ENCODE data around the gene MYADML2.

The MYADML2 gene

DNA sequence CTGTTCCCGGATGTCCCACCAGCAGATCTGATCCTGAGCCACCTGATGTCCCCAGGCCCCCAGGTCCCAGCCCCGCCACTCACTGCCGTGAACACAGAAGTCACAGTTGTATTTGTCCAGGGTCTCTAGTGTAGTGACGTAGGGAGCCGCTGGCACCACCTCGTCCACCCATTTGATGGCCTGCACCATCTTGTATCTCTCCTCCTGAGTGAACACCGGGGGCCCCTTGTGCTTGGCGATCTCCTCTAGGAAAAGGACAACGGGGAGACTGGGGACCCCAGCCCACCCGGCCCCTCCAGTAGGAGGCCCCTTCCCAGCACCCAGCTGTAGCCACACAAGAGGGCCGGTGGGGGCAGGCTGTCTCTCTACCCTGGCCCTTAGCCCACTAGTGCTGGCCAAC, 38.2 kb downstream of the MYADML2 start:
- DNase-seq: no peak

DNA sequence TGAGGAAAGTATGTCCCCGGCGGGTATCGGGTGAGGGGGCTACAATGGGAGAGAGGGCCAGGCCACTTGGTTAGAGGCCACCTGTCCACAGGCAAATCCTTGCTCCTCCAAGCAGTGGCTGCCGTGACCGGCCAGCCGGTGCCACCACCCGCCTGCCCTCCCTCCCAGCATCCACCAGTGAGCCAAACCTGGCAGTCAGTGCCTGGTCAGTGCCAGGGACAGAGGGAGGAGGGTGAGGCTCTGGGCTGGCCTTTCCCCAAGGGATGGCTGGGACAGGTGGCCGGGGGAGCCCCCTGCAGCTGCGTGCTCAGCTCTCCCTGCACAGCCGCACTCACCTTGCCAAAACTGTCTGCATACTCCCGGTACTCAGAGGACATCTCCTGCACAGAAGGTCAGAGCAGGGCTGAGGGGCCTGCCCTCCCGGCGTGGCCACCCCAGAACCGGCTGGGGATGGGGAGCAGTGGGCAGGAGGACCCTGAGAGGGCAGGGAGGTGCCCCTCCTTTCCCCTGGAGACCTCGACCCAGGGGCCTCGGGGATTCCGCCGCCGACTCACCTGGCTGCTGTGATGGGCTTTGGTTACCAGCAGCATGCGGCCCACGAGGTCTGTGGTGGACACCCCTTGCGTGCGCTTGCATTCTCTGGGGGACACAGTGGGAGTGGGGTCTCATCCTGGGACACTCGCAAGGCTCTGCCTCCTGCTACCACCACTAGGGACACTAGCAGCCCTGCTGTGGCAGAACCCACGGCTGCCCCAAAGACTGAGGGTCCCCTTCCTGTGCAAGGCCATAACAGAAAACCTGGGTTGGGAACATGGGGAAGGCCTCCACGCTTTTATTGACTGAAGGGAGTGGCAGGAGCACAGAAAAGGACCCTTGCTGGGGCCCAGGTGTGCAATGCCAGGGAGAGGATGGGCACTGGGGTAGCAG, 39.6 kb downstream of the MYADML2 start:
- no peak for DNase-seq

DNA sequence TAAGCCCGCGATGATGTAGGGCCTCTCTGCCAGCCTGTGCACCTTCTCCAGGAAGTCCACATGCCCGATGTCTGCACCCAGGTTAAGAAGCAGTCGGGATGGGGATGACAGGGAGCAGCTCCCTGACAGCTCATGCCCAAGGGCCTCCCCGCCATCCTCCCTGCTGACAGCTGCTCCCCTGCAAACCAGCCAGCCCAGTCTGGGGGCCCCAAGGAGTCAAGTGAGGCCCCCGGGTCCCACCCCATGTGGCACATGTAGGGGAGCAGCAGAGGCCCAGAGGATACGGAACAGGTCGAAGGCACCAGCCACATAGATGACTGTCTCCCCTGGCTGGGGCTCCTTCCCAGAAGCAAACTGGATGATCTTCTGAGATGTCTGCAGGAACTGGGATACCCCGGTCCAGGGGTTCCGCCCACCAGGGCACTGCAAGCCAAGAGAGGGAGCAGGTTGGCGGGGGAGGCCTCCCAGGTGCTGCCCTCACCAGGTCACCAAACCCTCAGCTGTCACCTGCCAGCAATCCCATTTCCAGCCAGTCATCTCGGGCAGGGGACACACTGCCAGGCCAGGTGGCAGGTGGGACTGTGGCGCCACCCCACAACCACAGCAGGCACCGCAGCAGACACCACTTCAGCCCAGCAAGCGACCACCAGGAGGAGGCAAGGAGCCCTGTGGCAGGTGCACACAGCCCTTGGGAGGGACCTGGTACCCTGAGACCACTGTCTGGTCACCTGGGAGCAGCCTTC, 40.4 kb downstream of the MYADML2 start:
- no peak for DNase-seq

DNA sequence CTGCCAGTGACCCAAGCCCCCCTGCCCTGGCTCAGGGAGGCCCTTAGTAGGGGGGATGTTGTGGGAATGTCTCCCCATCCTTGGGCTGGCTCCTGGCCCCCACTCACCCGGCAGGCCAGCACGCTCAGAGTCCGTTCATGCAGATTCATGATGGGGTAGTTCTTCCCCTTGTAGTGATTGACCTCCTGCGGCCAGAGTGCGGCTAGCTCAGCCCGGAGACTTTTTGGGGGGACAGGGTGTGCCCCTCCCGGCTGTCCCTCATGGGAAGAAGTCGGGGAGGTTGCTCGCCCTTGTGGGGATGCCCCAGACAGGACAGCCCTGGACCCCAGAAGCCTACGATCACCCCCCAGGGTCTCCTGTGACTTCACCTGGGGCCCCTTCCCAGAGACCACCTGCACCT, 41.0 kb downstream of the MYADML2 start:
- DNase-seq: no peak

DNA sequence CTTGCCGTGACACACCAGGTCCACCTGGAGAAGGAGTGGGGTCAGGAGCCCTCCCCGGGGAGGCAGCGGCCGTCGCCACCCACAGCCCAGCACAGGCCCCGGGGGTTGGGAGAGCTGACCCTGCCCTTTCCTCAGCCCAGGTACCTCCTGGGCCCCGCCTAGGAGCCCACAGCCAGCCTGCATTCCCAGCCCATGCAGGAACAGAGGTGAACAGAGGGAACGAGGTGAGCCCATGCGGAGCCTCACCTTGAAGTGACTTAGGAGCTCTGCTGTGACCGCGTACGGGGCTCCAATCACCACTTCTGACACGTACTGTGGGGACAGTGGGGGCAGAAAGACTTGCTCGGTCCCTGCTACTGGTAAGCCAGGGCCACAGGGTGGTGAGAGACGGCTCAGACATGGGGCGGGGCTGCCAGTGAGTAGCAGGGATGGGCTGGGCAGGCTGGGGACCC, 41.6 kb downstream of the MYADML2 start:
- DNase-seq: no peak

DNA sequence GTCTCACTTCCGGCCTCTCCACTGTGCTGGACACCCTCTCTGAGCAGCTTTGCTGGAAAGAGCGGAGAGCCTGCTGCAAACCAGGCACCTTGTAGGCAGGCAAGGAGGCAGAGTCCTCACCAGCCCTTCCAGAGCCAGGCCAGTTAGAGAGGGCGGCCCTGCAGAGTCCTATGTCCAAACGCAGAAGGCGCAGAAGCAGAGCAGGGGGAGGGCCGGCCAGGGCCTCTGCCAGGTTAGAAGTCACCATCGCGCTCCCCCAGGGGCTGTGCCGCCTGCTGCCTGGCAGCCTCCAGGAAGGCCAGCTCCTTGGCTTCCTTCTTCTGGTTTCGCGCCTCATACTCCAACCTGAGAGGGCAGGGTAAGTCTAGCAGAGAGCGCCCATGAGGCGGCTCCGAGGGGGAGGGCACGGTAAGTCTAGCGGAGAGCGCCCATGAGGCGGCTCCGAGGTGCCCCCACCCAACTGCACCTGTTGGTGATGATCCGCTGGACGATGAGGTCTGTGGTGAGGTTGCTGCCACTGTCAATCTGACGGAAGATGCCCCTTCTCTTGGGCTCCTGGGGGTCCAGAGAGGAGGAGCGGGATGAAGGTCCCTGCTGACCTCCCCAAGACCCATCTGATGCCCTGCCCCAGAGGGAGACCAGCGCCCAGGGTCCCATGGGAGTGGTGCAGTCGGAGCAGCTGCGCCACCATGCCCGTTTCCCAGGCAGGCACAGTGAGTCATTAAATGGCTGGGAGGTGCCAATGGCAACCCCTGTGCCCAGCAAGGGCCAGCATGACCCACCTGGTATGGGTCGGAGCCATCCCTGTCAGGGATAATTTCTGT, 42.2 kb downstream of the MYADML2 start:
- no peak for DNase-seq

DNA sequence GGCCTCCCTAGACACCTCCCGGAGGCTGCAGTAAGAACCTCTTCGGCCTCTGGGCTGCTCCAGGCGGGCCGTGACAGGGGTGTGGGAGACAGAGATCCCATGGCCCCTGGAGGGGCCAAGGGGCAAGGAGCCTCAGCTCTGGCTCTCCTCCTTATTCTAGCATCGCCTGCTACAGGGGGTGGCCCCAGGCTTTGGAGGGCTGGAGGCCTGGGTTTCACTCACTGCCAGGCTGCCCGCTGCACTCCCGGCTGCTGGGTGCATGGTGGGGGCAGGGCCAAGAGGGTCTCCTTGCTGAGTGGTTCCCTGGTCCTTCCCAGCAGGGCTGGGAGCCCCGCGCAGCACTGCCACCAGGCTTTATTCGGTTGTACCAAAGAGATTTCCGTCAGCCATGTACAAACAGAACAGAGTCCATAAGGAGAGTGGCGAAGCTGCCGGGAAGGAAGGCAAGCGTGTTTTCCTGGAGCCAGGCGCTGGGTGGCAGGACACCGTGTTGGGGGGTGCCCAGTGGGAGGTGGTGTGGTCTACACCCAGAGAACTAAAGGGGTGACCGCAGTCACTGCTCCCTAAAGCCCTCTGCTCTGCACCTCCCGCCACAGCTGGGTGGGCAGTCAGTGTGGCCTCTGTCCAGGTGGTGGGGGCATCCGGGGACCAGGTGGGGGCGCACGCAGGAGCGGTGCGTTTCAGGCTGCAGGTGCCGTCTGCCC, 43.0 kb downstream of the MYADML2 start:
- no peak for DNase-seq

DNA sequence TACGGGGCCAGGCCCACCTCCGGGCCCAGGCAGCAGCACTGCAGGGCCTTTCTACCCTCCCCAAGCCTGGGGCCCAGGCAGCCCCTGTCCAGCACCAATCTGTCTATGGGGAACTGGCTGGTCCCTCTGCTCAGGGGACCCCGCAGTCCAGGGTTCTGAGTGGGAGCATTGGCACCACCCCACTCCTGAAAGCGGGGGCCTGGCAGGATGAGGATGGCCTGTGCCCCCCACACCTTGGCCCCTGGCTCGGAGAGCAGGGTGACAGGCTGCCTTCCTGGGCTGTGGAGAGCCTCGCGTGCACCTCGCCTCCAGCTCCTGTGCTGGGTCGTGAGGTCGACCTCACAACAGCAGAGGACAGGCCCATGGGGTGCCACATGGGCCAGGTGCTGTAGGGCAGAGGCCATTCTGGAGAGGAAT, 43.6 kb downstream of the MYADML2 start:
- DNase-seq: no peak

DNA sequence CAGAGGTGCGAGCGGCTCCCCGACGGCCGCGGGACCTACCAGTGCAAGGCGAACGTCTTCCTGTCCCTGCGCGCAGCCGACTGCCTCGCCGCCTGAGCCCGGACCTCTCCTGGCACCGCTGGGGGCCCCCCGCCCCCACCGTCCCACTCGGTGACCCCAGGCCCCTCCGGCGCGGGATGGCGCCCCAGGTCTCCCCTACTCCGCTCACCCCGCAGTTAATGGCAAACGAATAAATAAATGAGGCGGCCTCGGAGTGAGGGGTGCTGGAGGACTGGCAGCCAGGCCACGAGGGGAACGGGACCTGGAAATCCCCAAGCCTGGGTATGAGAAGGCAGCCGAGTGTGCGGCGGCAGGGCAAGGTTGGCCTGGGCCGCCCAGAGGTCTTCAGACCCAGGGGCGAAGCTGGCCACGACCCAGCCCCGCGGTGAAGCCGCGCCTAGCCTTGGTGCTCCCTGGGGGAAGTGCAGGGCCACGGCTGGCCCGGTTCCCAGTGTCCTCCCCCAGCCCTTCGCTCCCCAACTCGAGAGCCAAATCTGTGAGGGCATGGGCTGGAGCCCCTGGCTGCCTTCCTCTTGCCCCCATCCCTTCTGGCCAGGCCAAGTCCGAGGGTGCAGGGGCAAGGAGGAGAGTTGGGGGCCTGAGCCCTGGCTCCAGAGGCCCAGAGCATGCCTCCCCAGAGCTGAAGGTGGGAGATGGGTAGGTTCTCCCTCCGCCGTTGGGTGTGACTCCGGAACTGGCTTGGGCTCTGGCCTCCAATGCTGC, 44.2 kb downstream of the MYADML2 start:
- DNase-seq: no peak

DNA sequence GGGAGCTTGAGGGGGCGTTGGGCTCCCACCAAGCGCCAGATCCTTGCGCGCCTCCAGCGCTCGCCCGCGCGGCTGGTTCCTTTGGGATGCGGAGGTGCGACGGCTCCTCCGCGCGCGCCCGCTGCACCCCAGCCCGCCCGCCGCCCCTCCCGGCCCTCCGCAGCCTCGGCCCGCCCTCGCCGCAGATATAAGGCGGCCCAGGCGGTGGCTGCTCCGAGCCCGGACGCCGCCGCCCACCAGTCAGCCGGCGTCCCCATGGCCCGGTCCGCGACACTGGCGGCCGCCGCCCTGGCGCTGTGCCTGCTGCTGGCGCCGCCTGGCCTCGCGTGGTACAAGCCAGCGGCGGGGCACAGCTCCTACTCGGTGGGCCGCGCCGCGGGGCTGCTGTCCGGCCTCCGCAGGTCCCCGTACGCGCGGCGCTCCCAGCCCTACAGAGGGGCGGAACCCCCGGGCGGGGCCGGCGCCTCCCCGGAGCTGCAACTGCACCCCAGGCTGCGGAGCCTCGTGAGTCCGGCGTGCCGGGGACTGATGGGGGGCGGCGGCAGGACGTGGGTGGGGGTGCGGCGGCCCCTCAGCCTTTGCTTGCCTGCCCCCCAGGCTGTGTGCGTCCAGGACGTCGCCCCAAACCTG, 44.9 kb downstream of the MYADML2 start, which contains the start of gene NPB:
NPB (plus strand) TSS at position 216 of the 630 bp plus-strand sequence; CDS start at position 256, 40 bp downstream.
- peak; percentile 33 for DNase-seq

DNA sequence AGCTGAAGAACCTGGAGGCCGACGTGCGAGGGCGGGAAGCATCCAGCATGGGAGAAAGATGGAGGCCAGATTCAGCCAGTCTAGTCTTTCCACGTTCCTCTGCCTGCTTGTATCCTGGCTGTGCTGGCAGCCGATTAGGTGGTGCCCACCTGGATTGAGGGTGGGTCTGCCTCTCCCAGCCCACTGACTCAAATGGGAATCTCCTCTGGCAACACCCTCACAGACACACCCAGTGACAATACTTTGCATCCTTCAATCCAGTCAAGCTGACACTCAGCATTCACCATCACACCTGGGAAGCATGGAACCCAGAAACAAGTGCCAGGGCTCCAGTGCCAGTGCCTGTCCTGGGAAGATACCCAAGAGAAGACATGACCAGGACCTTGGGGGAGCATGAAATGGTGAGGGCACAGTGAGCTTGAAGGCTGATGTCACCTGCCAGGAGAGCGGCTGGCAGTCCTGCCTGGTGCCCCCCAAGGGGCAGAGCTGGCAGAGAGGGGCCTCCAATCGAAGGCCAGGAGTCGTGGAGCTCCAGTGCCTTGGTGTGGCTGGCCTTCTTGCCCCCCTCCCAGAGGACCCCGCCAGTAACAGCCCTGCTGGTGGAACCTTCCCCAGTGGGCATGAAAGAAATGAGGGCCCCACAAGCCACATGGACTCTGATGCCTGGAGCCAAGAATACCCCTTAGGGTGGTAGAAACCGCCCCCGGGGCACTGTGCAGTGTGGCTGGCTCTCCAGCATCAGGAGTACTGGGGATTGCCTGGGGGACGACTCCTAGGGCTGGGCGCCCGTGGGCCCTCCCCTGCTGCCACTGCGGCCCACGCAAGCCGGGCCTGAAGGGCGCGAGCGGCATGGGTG, 45.6 kb downstream of the MYADML2 start:
- DNase-seq: no peak

DNA sequence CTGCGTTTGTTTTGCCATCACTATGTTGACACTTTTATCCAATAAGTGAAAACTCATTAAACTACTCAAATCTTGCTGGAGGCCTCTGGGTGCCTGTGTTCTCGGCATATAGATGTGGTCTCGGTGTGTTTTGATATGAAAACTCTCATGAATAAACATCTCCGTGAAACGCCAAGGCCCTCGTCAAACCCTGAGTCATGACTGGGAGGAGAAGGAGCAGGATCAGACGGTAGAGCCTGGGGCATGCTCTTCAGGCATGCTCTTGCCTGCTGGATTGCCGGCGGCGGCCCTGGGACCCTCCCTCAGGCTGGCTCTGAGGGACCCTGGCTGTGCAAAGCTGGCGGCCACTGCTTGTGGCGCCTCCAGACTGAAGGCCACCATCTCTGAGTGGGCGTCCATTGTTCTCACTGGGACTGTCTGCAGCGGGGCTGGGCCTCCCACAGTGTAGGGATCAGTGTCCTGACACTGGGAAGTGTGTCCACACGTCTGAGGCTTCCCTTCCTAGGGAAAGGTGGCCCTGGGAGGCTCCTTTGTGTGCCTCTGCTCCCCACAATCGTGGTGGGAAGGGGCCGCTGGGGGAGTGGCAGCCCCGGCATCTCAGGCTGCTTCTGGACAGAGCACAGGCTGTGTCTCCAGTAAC, 46.7 kb downstream of the MYADML2 start:
- no peak for DNase-seq

DNA sequence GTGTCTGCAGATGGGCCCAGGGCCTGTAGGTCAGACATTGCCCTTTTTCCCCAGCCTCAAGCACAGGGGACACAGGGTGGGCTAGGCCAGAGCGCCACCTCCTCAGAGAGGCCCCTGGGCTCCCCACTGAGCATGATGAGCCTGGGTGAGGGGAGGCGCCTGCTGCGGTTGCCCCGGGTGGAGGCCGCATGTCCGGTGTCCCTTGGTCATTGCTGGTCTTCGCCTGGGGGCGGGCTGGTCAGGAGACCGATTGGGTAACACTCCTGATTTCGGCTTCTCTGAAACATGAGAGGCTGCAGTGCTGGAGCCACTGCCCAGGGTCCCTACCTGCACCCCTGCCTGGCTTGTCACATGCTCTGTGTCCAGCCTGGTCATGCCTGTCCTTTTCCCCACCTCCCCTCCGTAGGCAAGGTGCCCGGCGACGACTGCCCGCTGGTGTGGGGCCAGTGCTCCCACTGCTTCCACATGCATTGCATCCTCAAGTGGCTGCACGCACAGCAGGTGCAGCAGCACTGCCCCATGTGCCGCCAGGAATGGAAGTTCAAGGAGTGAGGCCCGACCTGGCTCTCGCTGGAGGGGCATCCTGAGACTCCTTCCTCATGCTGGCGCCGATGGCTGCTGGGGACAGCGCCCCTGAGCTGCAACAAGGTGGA, 47.4 kb downstream of the MYADML2 start:
- no peak for DNase-seq

DNA sequence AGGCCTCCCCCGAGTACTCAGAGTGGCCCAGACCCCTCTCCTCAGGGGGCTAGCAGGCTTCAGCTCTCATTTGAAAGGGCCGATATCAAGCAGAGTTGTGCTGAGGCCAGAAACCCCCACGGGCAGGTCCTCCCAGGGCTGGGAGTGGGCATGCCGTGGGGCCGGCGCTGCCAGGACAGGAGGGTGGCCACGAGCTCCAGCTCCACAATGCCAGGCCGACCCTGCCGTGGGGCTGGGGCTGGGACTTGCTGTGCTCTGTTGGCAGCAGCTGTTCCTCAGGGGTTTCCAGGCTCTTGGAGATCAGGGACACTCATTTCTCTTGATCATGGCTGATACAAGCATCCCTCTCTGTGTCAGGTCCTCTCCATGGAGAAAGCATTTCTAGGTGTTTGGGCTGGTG, 48.1 kb downstream of the MYADML2 start:
- DNase-seq: no peak

DNA sequence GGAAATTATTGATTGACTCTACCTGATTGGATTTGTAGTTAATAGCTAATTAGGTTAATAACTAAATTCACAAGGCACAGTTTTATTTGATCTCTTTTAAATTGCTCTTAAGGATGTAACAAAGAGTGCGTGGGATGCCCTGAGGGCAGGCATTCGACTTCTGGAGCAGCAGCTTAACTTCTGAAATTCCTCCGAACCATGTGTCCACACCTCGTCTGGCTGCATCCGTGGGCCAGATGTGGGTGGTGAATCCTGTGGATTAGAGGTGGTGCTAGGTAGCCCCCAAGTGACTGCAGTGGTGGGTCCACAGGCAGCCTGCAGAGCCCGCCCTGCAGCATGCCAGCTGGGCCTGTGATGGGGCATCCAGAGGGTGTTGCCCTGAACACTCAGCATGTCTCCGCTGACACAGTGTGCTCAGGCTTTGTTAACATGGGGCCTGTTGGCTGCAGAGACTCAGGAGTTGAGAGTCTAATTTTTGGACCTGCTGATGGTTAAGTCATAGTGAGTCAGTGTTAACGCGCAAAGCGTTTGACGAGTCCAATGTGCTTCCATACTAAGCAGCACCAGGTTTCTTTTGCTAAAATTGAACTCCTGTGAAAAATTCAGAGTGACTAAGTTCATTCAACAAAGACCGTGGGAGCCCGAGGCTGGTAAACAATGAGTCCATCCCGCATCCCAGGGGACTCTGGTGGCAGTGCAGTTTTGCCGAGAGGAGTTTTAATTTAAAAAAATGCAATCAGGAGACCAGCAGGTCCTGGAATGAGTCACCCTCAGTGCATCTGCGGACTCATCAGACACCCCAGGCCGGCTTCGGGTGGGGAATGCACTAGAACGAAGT, 48.8 kb downstream of the MYADML2 start:
- DNase-seq: no peak

DNA sequence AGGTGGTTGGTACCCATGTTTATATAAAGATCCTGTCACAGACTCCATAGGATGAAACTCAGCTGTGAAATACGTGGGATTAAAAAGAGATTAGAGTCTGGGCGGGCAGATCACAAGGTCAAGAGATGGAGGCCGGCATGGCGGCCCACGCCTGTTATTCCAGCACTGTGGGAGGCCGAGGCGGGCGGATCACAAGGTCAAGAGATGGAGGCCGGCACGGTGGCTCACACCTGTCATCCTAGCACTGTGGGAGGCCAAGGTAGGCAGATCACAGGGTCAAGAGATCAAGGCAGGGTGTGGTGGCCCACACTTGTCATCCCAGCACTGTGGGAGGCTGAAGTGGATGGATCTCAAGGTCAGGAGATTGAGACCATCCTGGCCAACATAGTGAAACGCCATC, 51.6 kb downstream of the MYADML2 start:
- DNase-seq: no peak

DNA sequence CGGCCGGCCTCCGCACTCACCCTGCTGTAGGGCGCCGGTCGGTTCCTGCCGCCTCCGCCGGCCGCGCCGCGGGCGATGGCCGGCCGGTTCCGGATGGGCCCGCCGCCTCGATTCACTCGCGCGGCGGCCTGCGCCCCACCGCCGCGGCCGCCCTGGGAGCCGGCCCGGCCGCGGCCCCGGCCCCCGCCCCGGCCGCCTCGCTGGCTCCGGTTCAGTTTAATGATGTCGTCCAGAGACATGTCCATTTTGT, 55.8 kb downstream of the MYADML2 start:
- DNase-seq: no peak

Measured in stimulated activated CD4-positive, alpha-beta T cell treated with anti-CD3 and anti-CD28 coated beads, Interleukin-15, amount 100 ng/mL, for 24 hours (primary cell).